ENCODE data around the gene AZIN2.
A peak's percentile ranks its signal among the peaks of the same experiment; 100 is the strongest.
"Not testable (repeated sequence)": the region's sequence is repeated elsewhere in the genome, so short reads cannot be mapped to it uniquely, and the experiment has no call there.

Gene AZIN2

GRCh38 chr1:33131191-33131590, 50.2 kb downstream of the AZIN2 start:
- no peak for DNase-seq

GRCh38 chr1:33132549-33132948, 51.6 kb downstream of the AZIN2 start:
- DNase-seq, result no peak

- DNase-seq, result no peak
These were observed 52.6 kb downstream of the AZIN2 start for GRCh38 chr1:33133478-33134105.

GRCh38 chr1:33136041-33136440, 55.1 kb downstream of the AZIN2 start:
- not testable (repeated sequence) for DNase-seq

GRCh38 chr1:33137800-33138199, 56.8 kb downstream of the AZIN2 start:
- peak in 1 of 5 donors; percentile 11 for DNase-seq

- no peak for DNase-seq
These were observed 59.5 kb downstream of the AZIN2 start for GRCh38 chr1:33140153-33141149.

GRCh38 chr1:33141216-33141615, 60.3 kb downstream of the AZIN2 start:
- DNase-seq, result no peak

- no peak for DNase-seq
These were observed 60.8 kb downstream of the AZIN2 start for GRCh38 chr1:33141781-33142180.

GRCh38 chr1:33142483-33143064, 61.6 kb downstream of the AZIN2 start:
- DNase-seq, result no peak

- no peak for DNase-seq
These were observed 62.2 kb downstream of the AZIN2 start for GRCh38 chr1:33143176-33143575.

- DNase-seq, result no peak
These were observed 62.7 kb downstream of the AZIN2 start for GRCh38 chr1:33143698-33144097.

GRCh38 chr1:33146003-33146402, 65.0 kb downstream of the AZIN2 start:
- no peak for DNase-seq

GRCh38 chr1:33147275-33147996, 66.5 kb downstream of the AZIN2 start:
- DNase-seq, result no peak

GRCh38 chr1:33147997-33148314, 67.0 kb downstream of the AZIN2 start:
- DNase-seq, result no peak

- DNase-seq, result no peak
These were observed 67.7 kb downstream of the AZIN2 start for GRCh38 chr1:33148615-33149014.

GRCh38 chr1:33149453-33150190, 68.7 kb downstream of the AZIN2 start:
- DNase-seq, result no peak

- DNase-seq, result no peak
These were observed 69.6 kb downstream of the AZIN2 start for GRCh38 chr1:33150522-33150921.

GRCh38 chr1:33151116-33151515, 70.2 kb downstream of the AZIN2 start:
- DNase-seq, result no peak

GRCh38 chr1:33152685-33153432, 71.9 kb downstream of the AZIN2 start:
- DNase-seq, result no peak

GRCh38 chr1:33153650-33154049, 72.7 kb downstream of the AZIN2 start:
- no peak for DNase-seq

- no peak for DNase-seq
These were observed 75.1 kb downstream of the AZIN2 start for GRCh38 chr1:33155877-33156538.

Measured in T-helper 1 cell (primary cell).